HTR-8/SVneo (cell line): ENCODE measurements around the gene MAST4.

Experiments used
- DNase-seq: peaks from one replicate; pipeline ENCODE4 v3.0.0; 2011; ENCODE audit warnings: low spot score, mixed read lengths; ENCODE audit not compliant: insufficient read length
- FAIRE-seq: peaks from 2 replicates; lab custom pipeline; 2011; peaks lifted over from hg19 to GRCh38; lab: Jason Lieb, UNC

Gene MAST4

GRCh38 chr5:67002832-67003684 is 406.9 kb downstream of the MAST4 start:
- FAIRE-seq = no peak
- no peak for DNase-seq

GRCh38 chr5:67003685-67003934 is 407.4 kb downstream of the MAST4 start:
- FAIRE-seq = no peak
- no peak for DNase-seq

GRCh38 chr5:67003935-67004729 is 407.9 kb downstream of the MAST4 start:
- FAIRE-seq (no peak), DNase-seq (peak; percentile 42)

GRCh38 chr5:67004730-67005350 is 408.6 kb downstream of the MAST4 start:
- no peak for FAIRE-seq
- DNase-seq = no peak

- no peak for FAIRE-seq
Measured at GRCh38 chr5:67005737-67006499, 409.7 kb downstream of the MAST4 start.

GRCh38 chr5:67006500-67006848 is 410.3 kb downstream of the MAST4 start:
- no peak for FAIRE-seq
- DNase-seq = no peak

More at GRCh38 chr5:67005737-67006499, 409.7 kb downstream of the MAST4 start:
- no peak for DNase-seq

GRCh38 chr5:67009028-67009427 is 412.8 kb downstream of the MAST4 start:
- no peak for DNase-seq
- FAIRE-seq = no peak

GRCh38 chr5:67010684-67011409 is 414.7 kb downstream of the MAST4 start:
- DNase-seq = no peak

GRCh38 chr5:67011422-67011821 is 415.2 kb downstream of the MAST4 start:
- no peak for FAIRE-seq
- no peak for DNase-seq

More at GRCh38 chr5:67010684-67011409, 414.7 kb downstream of the MAST4 start:
- FAIRE-seq = no peak

- DNase-seq (no peak), FAIRE-seq (no peak)
Measured at GRCh38 chr5:67012171-67012570, 416.0 kb downstream of the MAST4 start.

- DNase-seq (no peak), FAIRE-seq (no peak)
Measured at GRCh38 chr5:67013719-67014118, 417.5 kb downstream of the MAST4 start.

GRCh38 chr5:67014191-67014590 is 418.0 kb downstream of the MAST4 start:
- FAIRE-seq = no peak
- no peak for DNase-seq

GRCh38 chr5:67014957-67015400 is 418.8 kb downstream of the MAST4 start:
- DNase-seq = no peak
- no peak for FAIRE-seq

- FAIRE-seq (no peak), DNase-seq (no peak)
Measured at GRCh38 chr5:67015541-67016191, 419.5 kb downstream of the MAST4 start.

- DNase-seq (no peak), FAIRE-seq (no peak)
Measured at GRCh38 chr5:67019065-67019845, 423.1 kb downstream of the MAST4 start.

- FAIRE-seq (no peak), DNase-seq (no peak)
Measured at GRCh38 chr5:67020096-67020615, 424.0 kb downstream of the MAST4 start.

GRCh38 chr5:67021031-67021430 is 424.8 kb downstream of the MAST4 start:
- no peak for DNase-seq

GRCh38 chr5:67021521-67021920 is 425.3 kb downstream of the MAST4 start:
- DNase-seq = no peak
- no peak for FAIRE-seq

More at GRCh38 chr5:67021031-67021430, 424.8 kb downstream of the MAST4 start:
- FAIRE-seq = no peak
